ENCODE data around the gene PGBD1. TPM values are rescaled to one million over a fixed set of nuclear protein-coding genes. Genes with fewer than 3 reads are reported as not detected.
A peak's percentile ranks its signal among the peaks of the same experiment; 100 is the strongest.

The PGBD1 gene
- polyA plus RNA-seq, 1 donor = 5.0 TPM

DNA sequence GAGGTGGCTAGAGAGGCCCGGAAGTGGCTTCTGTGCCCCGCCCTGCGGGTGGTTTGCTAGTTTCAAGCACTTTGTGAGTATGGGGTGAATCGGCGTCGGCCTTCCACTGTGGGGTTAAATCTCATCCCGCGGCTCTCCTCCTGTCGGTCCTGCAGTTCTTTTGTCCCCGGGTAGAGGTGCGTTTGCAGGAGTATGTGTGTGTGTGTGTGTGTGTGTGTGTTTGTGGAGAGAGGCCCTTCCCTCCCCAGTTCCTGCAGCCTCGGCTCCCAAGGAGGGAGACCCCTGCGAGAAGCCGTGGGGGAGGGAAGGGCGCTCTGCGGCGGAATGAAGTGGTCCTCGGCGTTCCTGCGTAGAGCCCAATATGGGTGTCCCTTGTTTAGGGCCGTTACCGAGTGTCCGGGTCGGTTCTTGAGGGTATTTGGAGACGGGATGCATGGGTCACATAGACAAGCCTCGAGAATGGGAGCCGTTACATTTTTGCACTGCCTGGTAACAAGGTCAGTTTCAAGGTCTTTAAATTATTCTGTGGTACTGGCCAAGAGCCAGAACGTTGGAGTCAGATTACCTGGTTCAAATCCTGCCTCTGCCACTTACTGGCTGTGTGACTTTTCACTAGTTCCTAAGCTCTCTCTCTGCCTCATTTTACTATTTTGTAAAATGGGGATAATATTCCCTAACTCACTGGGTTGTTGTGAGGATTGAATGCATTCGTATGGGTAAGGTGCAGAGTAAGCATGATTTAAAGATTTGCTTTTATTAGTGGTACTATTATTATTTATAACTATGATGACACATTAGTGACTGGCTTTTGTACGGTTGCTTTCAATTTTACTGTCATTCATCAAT lies 68.7 kb downstream of the PGBD1 start, which contains the start of gene ZKSCAN3:
TSS of gene ZKSCAN3 (plus strand) at position 56 of the 846 bp plus-strand sequence. CDS start 9,640 bp downstream, outside the sequence.
- 50% methylated on average over 1 of the region's 30 CpGs for WGBS (ENCODE audit: insufficient coverage, low lambda C conversion rate)
- no peaks in the 10 kb centered on the region for H3K36me3 ChIP-seq (ENCODE audit: control insufficient read depth, insufficient read depth, low read length)
- peak; percentile 70 to 89 for DNase-seq
- H3K27ac ChIP-seq (ENCODE audit: low read length) = peak within 1 kb of the TSS; percentile 61
- H3K4me3 ChIP-seq (ENCODE audit: low read length) = peak within 1 kb of the TSS; percentile 84
- peaks cover 14% of the 10 kb centered on the region for H3K27me3 ChIP-seq (ENCODE audit: control insufficient read depth, insufficient read depth, low read length)
- no peaks in the 10 kb centered on the region for H3K9me3 ChIP-seq (ENCODE audit: control insufficient read depth, low read depth, low read length)
- H3K4me1 ChIP-seq (ENCODE audit: control insufficient read depth, insufficient read depth, low read length) = peaks cover under 1% of the 10 kb centered on the region

GRCh38 chr6:28351087-28351486 lies 69.7 kb downstream of the PGBD1 start:
- WGBS (ENCODE audit: insufficient coverage, low lambda C conversion rate) = no CpG with 5 or more reads among the region's 2 CpGs
- Histone ChIP-seq H3K4me1 (ENCODE audit: control insufficient read depth, insufficient read depth, low read length) (peaks cover 5% of the 10 kb centered on the region), H3K27me3 (ENCODE audit: control insufficient read depth, insufficient read depth, low read length) (peaks cover 5% of the 10 kb centered on the region), H3K27ac (ENCODE audit: low read length) (no peak overlapping the region), H3K4me3 (ENCODE audit: low read length) (no peak overlapping the region), H3K9me3 (ENCODE audit: control insufficient read depth, low read depth, low read length) (no peaks in the 10 kb centered on the region), H3K36me3 (ENCODE audit: control insufficient read depth, insufficient read depth, low read length) (no peaks in the 10 kb centered on the region)
- peak in 1 of 2 donors; percentile 34 for DNase-seq

- DNase-seq = no peak
- Histone ChIP-seq H3K27ac (ENCODE audit: low read length) (no peak overlapping the region), H3K4me3 (ENCODE audit: low read length) (no peak overlapping the region), H3K27me3 (ENCODE audit: control insufficient read depth, insufficient read depth, low read length) (peaks cover 4% of the 10 kb centered on the region), H3K36me3 (ENCODE audit: control insufficient read depth, insufficient read depth, low read length) (no peaks in the 10 kb centered on the region), H3K9me3 (ENCODE audit: control insufficient read depth, low read depth, low read length) (no peaks in the 10 kb centered on the region), H3K4me1 (ENCODE audit: control insufficient read depth, insufficient read depth, low read length) (peaks cover 8% of the 10 kb centered on the region)
- 82% methylated on average over 2 of the region's 2 CpGs for WGBS (ENCODE audit: insufficient coverage, low lambda C conversion rate)
Measured at GRCh38 chr6:28351493-28351925, 70.1 kb downstream of the PGBD1 start.

Other genes starting within 250 kb of the PGBD1 start
- gene ZNF165, start 201.0 kb upstream of the PGBD1 start, polyA plus RNA-seq = 2.7 TPM
- 10.0 TPM for gene ZSCAN16, start 157.0 kb upstream of the PGBD1 start, polyA plus RNA-seq
- 21.9 TPM for gene ZKSCAN8, start 139.7 kb upstream of the PGBD1 start, polyA plus RNA-seq
- 20.0 TPM for gene ZSCAN9, start 56.3 kb upstream of the PGBD1 start, polyA plus RNA-seq
- 7.8 TPM for gene ZKSCAN4, start 29.3 kb upstream of the PGBD1 start, polyA plus RNA-seq
- 0.90 TPM for gene NKAPL, start 22.3 kb upstream of the PGBD1 start, polyA plus RNA-seq
- gene ZSCAN26, start 14.4 kb upstream of the PGBD1 start, polyA plus RNA-seq = 25.4 TPM
- 5.2 TPM for gene ZSCAN31, start 54.6 kb downstream of the PGBD1 start, polyA plus RNA-seq
- 5.4 TPM for gene ZKSCAN3, start 68.4 kb downstream of the PGBD1 start, polyA plus RNA-seq
- 7.7 TPM for gene ZSCAN12, start 118.2 kb downstream of the PGBD1 start, polyA plus RNA-seq
- gene ZSCAN23, start 161.9 kb downstream of the PGBD1 start, polyA plus RNA-seq = 3.6 TPM
- not detected for gene GPX6, start 234.2 kb downstream of the PGBD1 start, polyA plus RNA-seq
- not detected for gene GPX5, start 244.3 kb downstream of the PGBD1 start, polyA plus RNA-seq